Mesenteric fat pad (tissue), 1 donor: Measurements from ENCODE around the gene ANKRD13A. TPM values are rescaled to one million over a fixed set of nuclear protein-coding genes. Genes with fewer than 3 reads are reported as not detected.
"Not testable (repeated sequence)": the region's sequence is repeated elsewhere in the genome, so short reads cannot be mapped to it uniquely, and the experiment has no call there.

ENCODE experiments used
- DNase-seq: peaks from one replicate; pipeline ENCODE4 v3.0.0-alpha.2; 2020; ENCODE audit warnings: low spot score
- total RNA-seq: library from RNA; stranded (reverse); fragmentation: NEBNext Ultra II Directional; extraction: Animal tissue kit (Norgen Biotek cat#: 25700); gene quantifications from one replicate; pipeline ENCODE4 v1.2.1, GENCODE V29; 2021
- donor health status: DM: yes; HTN: yes; CAD: no.

ANKRD13A gene
- total RNA-seq, 1 donor from 2014 or later, result 29.8 TPM

DNA sequence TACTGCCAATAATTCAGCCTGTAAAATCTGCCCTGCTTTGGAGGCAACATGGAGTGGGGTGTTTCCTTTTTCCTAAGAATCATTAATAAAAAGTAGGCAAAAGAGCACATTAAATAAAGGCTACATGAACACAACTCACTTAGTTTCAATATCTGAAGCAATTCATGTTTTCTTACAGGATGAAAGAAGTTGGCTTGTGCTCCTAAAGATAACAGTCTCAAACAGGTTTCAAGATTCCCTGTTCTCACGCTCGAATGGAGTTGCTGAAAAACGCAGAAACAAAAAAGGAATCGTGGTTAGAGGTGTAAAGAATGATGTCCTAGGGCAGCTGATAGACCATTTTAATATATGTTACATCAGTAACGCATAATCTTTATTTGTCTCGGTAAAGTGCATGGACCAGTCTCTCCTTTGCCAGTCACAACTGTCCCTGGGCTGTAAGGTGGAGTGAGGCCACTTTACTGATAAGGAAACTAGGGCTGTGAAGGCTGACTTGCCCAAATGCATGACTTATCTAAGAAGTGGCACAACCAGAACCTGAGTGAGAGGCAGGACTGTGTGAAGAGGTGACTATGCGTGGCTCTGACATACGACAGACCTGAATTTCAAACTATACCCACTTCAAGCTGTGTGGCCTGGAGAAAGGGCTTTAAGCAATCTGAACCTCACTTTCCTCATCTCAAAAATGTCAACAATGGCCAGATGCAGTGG, 15.6 kb upstream of the ANKRD13A start:
- DNase-seq, result no peak

DNA sequence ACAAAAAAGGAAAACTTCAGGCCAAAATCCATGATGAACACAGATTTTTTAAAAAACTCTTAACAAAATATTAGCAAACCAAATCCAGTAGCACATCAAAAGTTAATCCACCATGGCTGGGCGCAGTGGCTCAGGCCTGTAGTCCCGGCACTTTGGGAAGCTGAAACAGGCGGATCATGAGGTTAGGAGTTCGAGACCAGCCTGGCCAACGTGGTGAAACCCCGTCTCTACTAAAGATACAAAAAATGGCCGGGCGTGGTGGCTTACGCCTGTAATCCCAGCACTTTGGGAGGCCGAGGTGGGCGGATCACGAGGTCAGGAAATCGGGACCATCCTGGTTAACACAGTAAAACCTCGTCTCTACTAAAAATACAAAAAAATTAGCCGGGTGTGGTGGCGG, 13.0 kb upstream of the ANKRD13A start:
- DNase-seq, result not testable (repeated sequence)

DNA sequence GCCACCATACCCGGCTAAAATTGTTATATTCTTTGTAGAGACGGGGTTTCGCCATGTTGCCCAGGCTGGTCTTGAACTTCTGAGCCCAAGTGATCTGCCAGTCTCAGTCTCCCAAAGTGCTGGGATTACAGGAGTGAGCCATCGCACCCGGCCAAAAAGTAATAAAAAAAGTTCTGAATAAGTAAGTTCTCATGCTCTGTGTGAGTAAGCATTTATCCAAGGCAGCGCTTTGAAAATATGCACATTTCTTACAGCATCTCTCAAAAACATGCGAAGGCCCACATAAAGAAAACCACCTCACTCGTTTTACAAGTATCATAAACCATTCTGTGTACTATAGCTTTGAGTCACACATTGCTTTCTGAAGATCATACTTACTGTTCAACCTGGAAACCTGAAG, 11.6 kb upstream of the ANKRD13A start:
- no peak for DNase-seq

DNA sequence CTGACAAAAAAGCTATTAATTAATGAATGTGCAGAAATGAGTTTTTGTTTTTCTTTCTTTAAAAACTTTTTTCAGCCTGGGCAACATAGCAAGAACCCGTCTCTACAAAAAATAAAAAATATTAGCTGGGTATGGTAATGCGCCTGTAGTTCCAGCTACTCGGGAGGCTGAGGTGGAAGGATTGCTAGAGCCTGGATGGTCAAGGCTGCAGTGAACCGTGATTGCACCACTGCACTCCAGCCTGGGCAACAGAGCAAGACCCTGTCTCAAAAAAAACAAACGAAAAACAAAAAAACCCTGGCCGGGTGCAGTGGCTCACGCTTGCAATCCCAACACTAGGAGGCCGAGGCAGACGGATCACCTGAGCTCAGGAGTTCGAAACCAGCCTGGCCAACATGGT, 11.0 kb upstream of the ANKRD13A start:
- no peak for DNase-seq

DNA sequence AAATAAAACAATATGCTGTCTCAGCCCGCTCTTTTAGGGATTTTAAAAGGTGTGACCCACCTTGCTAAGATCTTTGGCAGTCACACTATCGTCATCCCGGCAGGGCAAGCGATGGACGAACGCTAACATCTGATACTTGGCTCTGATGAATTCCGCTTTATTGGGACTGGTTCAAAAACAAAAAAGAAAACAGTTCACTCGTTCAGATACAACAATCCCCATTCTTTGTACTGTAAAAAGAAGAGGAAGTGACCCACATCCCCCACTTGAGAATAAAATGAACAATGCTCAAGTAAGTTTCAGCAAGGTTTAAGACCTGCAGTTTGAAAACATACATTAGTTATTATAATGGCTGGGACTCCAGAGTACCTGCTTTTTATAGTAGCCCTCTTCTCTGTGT, 10.3 kb upstream of the ANKRD13A start:
- no peak for DNase-seq

DNA sequence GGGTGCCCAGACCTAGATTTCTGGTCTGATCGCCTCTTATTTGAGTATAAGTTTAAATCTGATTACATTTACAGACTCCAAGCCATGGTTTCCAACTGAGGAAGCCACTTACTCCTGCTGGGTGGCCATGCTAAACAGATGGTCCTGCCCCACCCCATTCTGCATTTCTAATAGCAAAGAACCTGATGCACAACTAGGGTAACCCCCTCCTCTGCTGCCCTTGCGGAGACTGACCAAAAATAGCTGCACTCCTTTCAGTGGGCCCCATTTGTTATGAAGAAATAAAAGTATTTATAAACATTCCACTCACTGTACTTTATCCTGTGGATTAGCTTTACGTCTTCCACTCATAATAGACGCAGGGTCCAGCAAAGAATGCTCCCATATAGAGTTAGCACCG, 9.8 kb upstream of the ANKRD13A start:
- no peak for DNase-seq

DNA sequence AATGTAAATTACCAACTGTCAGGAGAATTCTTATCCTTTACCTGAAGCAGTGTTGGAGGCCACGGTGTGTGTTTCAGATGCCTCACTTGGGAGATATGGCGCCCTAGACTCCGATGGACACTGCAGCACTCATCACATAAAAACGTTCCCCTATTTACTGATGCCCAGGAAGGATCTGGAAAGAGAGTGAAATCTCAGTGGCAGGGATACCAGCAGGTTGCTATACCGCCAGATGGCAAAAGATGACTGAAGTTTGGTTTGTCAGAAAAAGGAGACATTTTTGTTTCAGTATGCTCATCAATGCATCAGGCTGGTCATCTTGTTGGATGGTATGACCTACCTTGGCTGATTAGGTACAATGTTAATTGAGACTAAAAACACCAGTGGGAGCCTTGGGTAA, 7.6 kb upstream of the ANKRD13A start:
- DNase-seq, result no peak

DNA sequence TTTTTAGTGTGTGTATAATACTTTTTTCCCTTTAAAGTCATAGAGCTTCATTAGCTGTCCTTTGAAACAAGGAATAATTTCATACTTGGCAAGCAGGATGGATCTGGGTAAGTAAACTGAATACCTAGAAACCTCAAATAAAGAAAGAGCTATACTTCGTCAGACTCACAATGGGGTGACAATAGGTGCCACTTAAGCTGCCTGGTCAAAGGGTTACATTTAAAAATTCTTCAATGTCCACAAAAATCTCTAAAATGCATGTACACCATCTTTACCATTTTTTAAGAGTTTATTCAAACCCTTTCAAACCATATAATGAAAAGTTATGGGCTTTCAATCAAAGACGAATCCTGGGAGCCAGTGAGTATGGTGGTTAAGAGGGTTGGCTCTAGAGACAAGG, 6.1 kb upstream of the ANKRD13A start:
- no peak for DNase-seq

DNA sequence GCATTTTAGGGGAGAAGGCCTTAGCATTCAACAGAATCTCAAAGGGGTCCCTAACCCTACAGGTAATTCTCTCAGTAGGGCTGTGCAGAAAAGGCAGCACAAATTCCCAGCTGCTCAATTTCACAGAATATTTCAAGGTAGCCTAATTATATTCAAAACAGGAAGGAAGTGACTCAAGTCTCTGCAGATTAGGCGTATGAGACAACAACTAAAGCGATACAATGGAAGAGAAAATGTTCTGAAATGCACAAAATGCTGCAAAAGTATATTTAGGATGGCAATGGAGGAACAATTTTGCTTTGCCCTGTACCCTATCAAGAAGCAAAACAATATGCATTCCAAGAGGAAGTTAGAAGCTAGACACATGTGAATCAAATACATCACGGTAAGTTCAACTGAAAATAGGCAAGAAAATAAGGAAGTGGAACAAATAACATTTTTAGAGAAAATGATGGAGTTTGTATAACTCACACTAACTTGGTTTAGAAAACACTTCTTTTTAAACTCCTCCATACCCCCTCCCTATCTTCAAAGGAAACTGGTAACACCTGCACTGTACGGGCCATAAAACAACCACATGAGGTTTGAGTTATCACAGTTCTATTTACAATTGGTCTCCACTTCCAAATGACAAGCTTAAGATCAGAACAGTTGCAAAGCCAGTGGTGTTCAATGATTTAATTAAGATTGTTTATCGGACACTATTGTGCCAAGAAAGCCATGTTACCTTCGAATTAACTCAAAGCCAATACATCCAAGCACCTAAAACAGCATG, 4.6 kb upstream of the ANKRD13A start:
- DNase-seq, result no peak

DNA sequence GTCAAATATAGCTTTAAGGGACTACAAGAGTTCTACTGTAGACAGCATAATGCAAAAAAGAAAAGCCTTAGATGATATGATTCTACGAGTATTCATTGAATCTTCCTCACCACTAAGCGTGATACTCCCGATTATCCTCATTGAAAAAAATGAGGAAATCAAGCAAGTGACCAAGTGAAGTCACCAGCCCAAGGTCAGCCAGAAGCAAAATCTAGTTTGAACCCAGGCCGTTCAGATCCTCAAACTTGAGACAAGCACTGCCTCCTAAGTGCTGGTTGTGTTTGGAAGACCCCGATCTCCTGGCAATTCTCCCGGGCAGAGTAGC, 3.9 kb upstream of the ANKRD13A start:
- no peak for DNase-seq

DNA sequence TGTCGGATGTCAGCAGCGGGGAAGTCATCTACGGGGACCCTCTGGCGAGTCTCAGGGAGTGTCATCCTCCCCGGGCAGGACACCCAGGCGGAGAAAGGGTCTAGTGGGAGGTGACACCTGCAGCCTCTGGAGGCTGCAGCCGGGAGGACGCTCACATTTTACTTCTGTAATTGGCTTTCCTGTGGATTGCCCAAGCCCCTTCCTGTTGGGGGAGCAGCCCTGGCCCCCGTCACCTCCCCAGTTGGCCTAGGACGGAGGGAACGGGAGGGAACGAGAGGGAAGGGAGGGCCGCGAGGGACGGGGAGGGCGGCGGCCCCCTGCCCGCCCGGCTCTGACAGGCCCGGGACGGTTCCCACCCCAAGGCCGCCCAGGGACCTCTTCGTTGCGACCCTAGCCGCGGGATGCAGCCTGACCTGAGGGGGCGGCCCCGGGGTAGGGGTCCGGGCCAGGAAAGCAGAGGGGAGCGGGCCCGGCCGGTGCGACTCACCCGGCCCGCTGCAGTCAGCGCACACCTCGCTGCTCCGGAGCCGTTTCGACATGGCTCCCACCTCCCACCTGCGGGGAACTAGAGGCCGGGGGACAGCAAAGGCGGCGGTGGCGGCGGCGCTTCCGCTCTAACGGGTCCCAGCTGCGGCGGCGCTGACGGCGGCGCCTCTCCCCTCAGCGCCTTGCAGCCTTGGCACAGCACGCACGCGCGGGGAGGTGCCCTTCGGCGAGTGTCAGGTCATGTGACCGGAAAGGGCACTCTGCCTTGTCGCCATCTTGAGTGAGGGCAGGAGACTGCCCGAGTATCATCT, 3.3 kb upstream of the ANKRD13A start, which contains the start of gene GIT2:
TSS of gene GIT2 (minus strand) at position 683 of the 797 bp plus-strand sequence. CDS start at position 539, 144 bp downstream.
- DNase-seq, result peak; percentile 98

DNA sequence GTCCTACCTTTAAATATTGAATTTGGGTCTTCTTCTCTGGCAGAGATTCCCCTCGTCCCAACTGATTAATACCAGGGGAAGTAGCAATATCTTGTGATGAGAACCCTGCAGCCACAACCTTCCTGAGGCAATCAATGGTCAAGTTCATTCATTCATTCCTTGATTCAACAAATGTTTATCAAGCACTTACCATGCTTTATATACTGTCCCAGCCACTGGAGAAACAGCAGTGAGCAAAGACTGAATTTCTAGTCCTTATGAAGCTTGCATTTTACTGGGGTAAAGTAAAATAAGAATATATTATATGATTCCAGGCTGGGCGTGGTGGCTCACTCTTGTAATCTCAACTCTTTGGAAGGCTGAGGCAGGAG, 2.8 kb upstream of the ANKRD13A start:
- no peak for DNase-seq

DNA sequence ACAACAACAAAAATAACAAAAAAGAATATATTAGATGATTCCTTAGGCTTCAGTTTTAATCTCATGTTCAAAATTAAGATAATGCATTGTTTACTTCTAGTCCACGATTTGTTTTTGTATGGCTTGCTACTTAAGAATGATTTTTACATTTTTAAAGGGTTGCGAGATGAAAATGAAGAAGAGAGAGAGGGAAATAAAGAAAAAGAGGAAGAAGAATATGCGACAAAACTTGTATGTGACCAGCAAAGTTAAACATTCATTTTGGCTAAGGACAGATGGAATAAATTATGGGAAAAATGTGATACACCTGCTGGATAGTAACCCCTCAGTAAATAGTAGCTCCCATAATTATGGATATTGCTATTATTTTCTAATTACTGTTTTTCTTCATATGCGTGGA, 1.8 kb upstream of the ANKRD13A start:
- DNase-seq, result no peak

DNA sequence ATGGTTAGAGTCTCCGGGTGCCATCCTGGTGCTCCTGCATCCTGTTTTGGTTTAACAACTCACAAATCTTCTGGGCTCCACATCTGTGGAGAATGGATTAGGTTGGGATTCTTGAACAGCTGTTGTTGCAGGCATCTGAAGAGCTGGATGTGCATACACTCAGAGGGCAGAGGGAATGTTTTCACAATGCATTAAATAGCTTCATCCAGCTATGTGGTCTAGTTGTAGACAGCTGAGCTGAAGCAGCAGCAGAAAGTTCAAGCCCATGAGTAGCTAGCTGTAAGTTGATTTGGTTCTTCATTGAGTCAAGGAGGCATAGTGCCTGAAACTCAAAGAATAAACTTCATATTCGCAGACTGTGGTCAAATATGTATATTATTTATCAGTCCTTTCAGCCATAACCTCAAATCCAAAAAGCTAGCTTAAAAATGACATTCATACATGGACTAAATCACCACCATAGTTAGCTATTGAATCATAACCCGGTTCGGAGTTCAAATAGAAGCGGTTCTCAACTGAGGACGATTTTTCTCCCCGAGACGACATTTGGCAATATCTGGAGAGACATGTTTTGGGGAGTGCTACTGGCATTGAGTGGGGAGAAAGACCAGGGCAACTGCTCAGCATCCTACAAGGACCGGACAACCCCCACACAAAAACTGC, 858 bp upstream of the ANKRD13A start:
- DNase-seq, result no peak

DNA sequence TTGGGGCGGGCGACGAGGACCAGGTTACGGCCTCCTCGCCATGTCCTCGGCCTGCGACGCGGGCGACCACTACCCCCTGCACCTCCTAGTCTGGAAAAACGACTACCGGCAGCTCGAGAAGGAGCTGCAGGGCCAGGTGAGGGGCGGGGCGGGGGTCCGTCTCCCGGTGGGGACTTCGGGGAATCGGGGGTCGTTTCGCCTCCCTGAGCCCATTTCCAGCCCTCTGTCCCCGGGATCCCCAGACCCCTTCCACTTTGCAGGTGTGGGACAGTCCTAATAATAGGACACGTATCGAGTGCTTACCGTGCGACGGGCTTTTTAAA, 380 bp downstream of the ANKRD13A start:
- DNase-seq, result no peak

DNA sequence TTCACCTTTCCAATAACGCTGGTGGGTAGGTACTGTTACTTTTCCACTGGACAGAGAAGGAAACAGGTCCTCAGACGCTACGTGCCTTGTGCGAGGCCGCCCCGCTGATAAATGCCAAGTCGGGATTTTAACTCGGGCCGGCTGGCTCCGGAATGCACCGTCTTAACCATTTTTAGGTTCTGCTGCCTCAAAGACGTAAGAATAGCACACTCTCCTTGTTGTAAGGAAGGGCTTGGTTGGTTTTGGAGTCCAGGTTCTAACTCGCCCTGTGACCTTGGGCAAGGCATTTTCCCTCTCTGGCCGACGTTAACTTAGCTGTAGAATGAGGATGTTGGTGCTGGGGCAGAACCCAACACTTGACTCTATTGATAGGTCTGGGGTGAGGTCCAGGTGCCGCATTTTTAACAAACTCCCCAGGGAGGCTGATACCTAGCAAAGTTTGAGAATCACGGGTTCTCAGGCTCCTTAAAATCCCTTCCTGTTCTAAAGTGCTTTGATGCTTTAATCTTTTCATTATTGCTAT, 814 bp downstream of the ANKRD13A start:
- DNase-seq, result no peak

DNA sequence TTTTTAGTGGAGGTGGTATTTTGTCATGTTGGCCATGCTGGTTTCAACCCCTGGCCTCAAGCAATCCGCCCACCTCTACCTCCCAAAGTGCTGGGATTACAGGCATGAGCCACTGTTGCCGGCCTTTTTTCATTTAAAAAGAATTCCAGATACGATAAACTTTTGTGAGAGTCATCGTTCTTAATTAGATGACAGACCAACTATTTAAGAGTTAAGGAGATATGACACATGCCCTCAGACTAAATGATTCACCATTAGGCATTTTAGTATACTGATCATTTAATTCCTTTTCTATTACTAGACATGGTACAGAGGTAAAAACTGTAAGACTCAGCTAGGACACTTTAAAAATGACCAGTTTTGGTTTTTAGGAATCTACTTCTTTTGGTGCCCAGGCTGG, 2.4 kb downstream of the ANKRD13A start:
- no peak for DNase-seq

DNA sequence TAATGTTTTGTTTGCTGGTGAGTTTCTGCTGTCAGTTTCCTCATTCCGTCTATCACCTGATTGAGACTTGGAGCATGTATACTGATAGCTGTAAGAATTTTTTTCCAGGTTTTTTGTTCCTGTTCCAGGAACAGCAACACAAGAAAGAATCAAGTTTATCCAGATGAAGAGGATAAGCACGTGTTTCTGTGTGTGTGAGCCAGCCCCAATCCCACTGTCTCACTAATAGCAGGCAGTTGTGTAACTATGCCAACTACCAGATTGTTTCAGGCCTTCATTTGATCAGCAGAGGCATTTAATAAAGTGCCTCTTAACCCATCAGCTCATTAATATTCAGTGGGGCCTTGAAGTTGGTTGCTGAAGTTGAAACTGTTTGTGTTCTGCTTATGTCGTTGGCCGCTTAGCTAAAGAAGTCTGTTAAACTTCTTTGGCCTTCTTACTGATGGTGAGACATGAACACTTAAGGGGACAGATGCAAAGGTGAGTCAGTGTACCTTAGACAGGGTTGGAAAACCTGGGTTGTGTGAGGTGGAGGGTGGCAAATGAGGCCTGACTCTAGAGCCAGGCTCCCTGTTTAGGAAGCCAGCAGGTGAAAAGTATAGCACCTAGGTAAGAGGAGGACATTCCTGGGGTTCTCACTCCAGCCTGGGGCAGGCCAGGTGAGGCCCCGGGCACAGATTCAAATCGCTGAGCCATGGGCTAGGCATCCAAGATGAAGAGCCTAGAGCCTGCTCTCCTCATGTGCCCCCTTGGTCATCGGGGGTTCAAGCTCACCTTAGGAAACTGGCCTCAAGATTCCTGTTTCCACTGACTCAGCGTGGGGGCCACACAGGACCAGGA, 3.7 kb downstream of the ANKRD13A start:
- no peak for DNase-seq

DNA sequence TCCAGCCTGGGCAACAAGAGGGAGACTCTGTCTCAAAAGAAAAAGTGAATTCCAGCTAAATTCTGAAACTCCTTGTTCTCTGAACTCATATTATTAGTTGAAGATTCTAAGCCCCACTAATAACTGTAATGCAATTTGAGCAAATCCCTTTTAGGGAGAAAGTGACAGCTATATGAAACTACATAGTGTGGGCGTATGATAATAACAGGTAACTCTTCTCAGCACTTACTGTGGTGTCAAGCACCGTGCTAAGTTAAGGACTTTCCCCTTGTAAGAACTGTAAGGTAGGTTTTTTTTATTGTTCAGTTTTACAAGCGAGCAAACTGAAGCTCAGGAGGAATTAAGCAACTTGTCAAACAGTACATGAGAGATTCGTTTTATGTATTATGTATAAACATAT, 5.4 kb downstream of the ANKRD13A start:
- no peak for DNase-seq

DNA sequence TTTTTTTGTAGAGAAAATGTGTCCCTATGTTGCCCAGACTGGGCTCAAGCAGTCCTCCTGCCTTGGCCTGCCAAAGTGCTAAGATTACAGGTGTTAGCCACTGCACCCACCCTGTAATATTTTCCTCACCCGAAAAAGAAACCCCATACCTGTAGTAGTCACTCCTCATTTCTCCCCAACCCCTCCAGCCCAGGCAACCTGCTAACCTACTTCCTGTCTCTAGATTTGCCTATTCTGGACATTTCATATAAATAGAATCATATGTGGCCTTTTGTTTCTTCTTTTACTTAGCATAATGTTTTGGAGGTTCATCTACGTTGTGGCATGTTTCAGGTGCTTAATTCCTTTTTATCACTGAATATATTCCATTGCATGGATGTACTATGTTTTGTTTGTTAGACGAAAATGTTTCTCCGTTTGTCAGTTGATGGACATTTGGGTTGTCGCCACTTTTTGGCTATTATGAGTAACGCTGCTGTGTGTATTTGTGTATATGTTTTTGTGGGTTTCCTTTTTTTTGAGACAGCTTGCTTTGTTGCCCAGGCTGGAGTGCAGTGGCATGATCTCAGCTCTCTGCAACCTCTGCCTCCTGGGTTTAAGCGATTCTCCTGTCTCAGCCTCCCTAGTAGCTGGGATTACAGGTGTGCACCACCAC, 6.2 kb downstream of the ANKRD13A start:
- no peak for DNase-seq
